ENCODE measurements around the gene CASP5.

- TF ChIP-seq CTCF (conservative IDR thresholded peaks at IDR 0.05; ENCODE audit: low read depth, low read length) (no peak), EZH2phosphoT487 (IDR thresholded peaks at IDR 0.05; ENCODE audit: borderline replicate concordance, low read length) (no peak)
Measured at GRCh38 chr11:105071089-105071732, 48.2 kb upstream of the CASP5 start.
